ENCODE data around the gene PPARD. TPM values are rescaled to one million over a fixed set of nuclear protein-coding genes. Genes with fewer than 3 reads are reported as not detected.

PPARD gene
- total RNA-seq, 2 donors from 2014 or later = 10.9 to 11.5 TPM

- Mint-ChIP-seq H3K27me3 (ENCODE audit: insufficient read depth) (peaks cover 24% of the 10 kb centered on the region), H3K27ac (peak within 1 kb of the TSS; percentile 5), H3K36me3 (ENCODE audit: low read depth) (peaks cover 12% of the 10 kb centered on the region), H3K9me3 (no peaks in the 10 kb centered on the region), H3K4me1 (peaks cover 21% of the 10 kb centered on the region), H3K4me3 (peak within 1 kb of the TSS; percentile 61)
- H3K27me3 ChIP-seq (ENCODE audit: control insufficient read depth, insufficient read depth, low read length, poor library complexity, severe bottlenecking) = no peaks in the 10 kb centered on the region
- H3K9ac ChIP-seq (ENCODE audit: extremely low read depth, low read length, poor library complexity, severe bottlenecking) = no peak within 1 kb of the TSS
- WGBS, 2 experiments (ENCODE audit: insufficient coverage in 1 of 2, insufficient read length in 1 of 2) = 0 to 3% methylated on average over 33 to 87 of the region's 87 CpGs
- no peaks in the 10 kb centered on the region for H3K9me3 ChIP-seq (ENCODE audit: control insufficient read depth, low read length)
- H3K4me3 ChIP-seq (ENCODE audit: low read length) = peak within 1 kb of the TSS; percentile 85
- H3K27ac ChIP-seq (ENCODE audit: low read depth, low read length) = no peak within 1 kb of the TSS
- peaks cover 9% of the 10 kb centered on the region for H3K4me1 ChIP-seq (ENCODE audit: control insufficient read depth, insufficient read depth, low read length)
- peak; percentile 100 for DNase-seq
- peaks cover 8% of the 10 kb centered on the region for H3K36me3 ChIP-seq (ENCODE audit: control insufficient read depth, insufficient read depth, low read length)
- TF ChIP-seq CTCF (conservative IDR thresholded peaks at IDR 0.05) = no peak
Observed at GRCh38 chr6:35452183-35453090, 110.1 kb downstream of the PPARD start, which contains the start of gene FANCE. FANCE (plus strand) TSS chr6:35452338; CDS start chr6:35452546, 208 bp downstream.

GRCh38 chr6:35453236-35453635, 110.9 kb downstream of the PPARD start:
- Histone ChIP-seq H3K27ac (ENCODE audit: low read depth, low read length) (no peak overlapping the region), H3K9me3 (ENCODE audit: control insufficient read depth, low read length) (no peaks in the 10 kb centered on the region), H3K4me1 (ENCODE audit: control insufficient read depth, insufficient read depth, low read length) (peaks cover 9% of the 10 kb centered on the region), H3K27me3 (ENCODE audit: control insufficient read depth, insufficient read depth, low read length, poor library complexity, severe bottlenecking) (no peaks in the 10 kb centered on the region), H3K36me3 (ENCODE audit: control insufficient read depth, insufficient read depth, low read length) (peaks cover 8% of the 10 kb centered on the region), H3K4me3 (ENCODE audit: low read length) (peak overlapping the region; percentile 85), H3K9ac (ENCODE audit: extremely low read depth, low read length, poor library complexity, severe bottlenecking) (no peak overlapping the region)
- Mint-ChIP-seq H3K27me3 (ENCODE audit: insufficient read depth) (peaks cover 24% of the 10 kb centered on the region), H3K27ac (no peak overlapping the region), H3K36me3 (ENCODE audit: low read depth) (peaks cover 12% of the 10 kb centered on the region), H3K9me3 (no peaks in the 10 kb centered on the region), H3K4me3 (peak overlapping the region; percentile 61), H3K4me1 (peaks cover 27% of the 10 kb centered on the region)
- 82 to 92% methylated on average over 2 to 3 of the region's 3 CpGs for WGBS, 2 experiments (ENCODE audit: insufficient coverage in 1 of 2, insufficient read length in 1 of 2)
- TF ChIP-seq CTCF (conservative IDR thresholded peaks at IDR 0.05) = no peak
- DNase-seq = no peak

DNA sequence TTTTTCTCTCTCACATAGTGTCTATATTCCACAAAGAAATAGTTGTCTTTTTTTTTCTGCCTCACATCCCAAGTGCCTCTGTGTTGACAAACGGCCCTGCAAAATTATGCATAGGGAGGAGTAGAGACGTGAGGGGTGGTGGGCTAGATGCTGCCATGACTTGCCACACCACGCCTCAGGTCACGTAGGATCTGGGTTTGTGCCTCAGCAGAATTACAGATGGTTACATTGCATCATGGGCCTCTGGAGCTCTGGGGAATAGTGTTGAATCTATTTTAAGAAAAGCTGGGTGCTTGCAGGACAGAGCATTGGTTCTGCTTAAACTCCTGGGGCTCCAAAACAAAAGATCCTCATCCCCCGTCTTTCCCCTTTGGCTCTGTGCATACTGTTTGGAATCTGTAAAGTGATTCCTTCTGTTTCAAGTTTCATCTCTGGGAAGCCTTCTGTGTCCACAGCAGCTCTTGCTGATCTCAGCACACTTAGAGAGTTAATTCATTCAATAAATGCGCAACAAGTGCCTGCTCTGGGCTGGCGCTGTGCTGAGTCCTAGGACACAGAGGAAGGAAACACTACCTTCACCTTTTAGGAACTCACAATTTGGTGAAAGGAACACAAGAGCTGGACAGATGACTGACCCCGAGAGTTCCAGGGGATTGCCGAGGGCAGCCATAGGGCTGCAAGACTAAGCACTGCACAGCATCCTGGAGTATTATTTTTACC, 112.2 kb downstream of the PPARD start:
- Mint-ChIP-seq H3K36me3 (ENCODE audit: low read depth) (peaks cover 18% of the 10 kb centered on the region), H3K4me3 (peak overlapping the region; percentile 9), H3K27me3 (ENCODE audit: insufficient read depth) (peaks cover 24% of the 10 kb centered on the region), H3K9me3 (no peaks in the 10 kb centered on the region), H3K4me1 (peaks cover 28% of the 10 kb centered on the region), H3K27ac (no peak overlapping the region)
- Histone ChIP-seq H3K4me3 (ENCODE audit: low read length) (no peak overlapping the region), H3K4me1 (ENCODE audit: control insufficient read depth, insufficient read depth, low read length) (peaks cover 9% of the 10 kb centered on the region), H3K27ac (ENCODE audit: low read depth, low read length) (no peak overlapping the region), H3K9me3 (ENCODE audit: control insufficient read depth, low read length) (no peaks in the 10 kb centered on the region), H3K36me3 (ENCODE audit: control insufficient read depth, insufficient read depth, low read length) (peaks cover 17% of the 10 kb centered on the region), H3K27me3 (ENCODE audit: control insufficient read depth, insufficient read depth, low read length, poor library complexity, severe bottlenecking) (no peaks in the 10 kb centered on the region), H3K9ac (ENCODE audit: extremely low read depth, low read length, poor library complexity, severe bottlenecking) (no peak overlapping the region)
- WGBS, 2 experiments (ENCODE audit: insufficient coverage in 1 of 2, insufficient read length in 1 of 2) = 90 to 91% methylated on average over 9 of the region's 9 CpGs
- DNase-seq = no peak
- no peak for TF ChIP-seq CTCF (conservative IDR thresholded peaks at IDR 0.05)
